CD14-positive monocyte (primary cell): Measurements from ENCODE around the gene LYRM4. TPM values are rescaled to one million over a fixed set of nuclear protein-coding genes. Genes with fewer than 3 reads are reported as not detected.

Experiments used
- DNase-seq, 3 donors: peaks; one replicate each; pipeline ENCODE4 v3.0.0-alpha.2; 2011 to 2022
- H2AFZ ChIP-seq: 2 replicates; pipeline ENCODE4 v1.6.0; 2012; ENCODE audit warnings: mild to moderate bottlenecking, low read depth, low read length, inconsistent platforms; ENCODE audit not compliant: insufficient read depth, poor library complexity, severe bottlenecking
- H3K27ac ChIP-seq, 2 donors: 1 replicate in 1 of 2; 2 replicates in 1 of 2; pipeline ENCODE4 v1.5.1; 2012 to 2013; ENCODE audit warnings: low read length in 2 of 2, control low read depth in 1 of 2, inconsistent platforms in 1 of 2, low read depth in 1 of 2, mild to moderate bottlenecking in 1 of 2
- H3K27me3 ChIP-seq, 2 donors: one replicate each; pipeline versions ENCODE4 v1.6.0 to v1.6.1; 2011 to 2013; ENCODE audit warnings: low read length in 2 of 2; ENCODE audit not compliant: control insufficient read depth in 2 of 2, insufficient read depth in 2 of 2
- H3K36me3 ChIP-seq, 2 donors: replicated peaks in 1 of 2; 1 replicate in 1 of 2; 2 replicates in 1 of 2; pipeline versions ENCODE4 v1.5.1 to v1.6.1; 2012 to 2013; ENCODE audit warnings: low read length in 2 of 2, control low read depth in 1 of 2, inconsistent platforms in 1 of 2, mild to moderate bottlenecking in 1 of 2; ENCODE audit not compliant: insufficient read depth in 2 of 2, control insufficient read depth in 1 of 2
- H3K4me1 ChIP-seq, 2 donors: 1 replicate in 1 of 2; 2 replicates in 1 of 2; pipeline versions ENCODE4 v1.5.1 to v1.6.1; 2012 to 2013; ENCODE audit warnings: low read length in 2 of 2, control low read depth in 1 of 2, inconsistent platforms in 1 of 2, mild to moderate bottlenecking in 1 of 2, moderate library complexity in 1 of 2; ENCODE audit not compliant: insufficient read depth in 2 of 2, control insufficient read depth in 1 of 2
- H3K4me2 ChIP-seq: replicated peaks from 2 replicates; pipeline ENCODE3; 2012; ENCODE audit warnings: low read length, moderate library complexity, mild to moderate bottlenecking; ENCODE audit not compliant: poor library complexity, severe bottlenecking; ENCODE audit errors: extremely low read depth
- H3K4me3 ChIP-seq, 3 experiments: fragments of 200-600 bp in 1 of 3; sonication (generic) in 1 of 3; replicated peaks in 1 of 3; 1 replicate in 2 of 3; 2 replicates in 1 of 3; pipeline ENCODE4 v1.5.1; 2011 to 2013; ENCODE audit warnings: low read length in 3 of 3, mild to moderate bottlenecking in 3 of 3, control low read depth in 2 of 3, low read depth in 2 of 3, inconsistent platforms in 1 of 3, moderate library complexity in 1 of 3
- H3K79me2 ChIP-seq: 2 replicates; pipeline ENCODE4 v1.6.0; 2012; ENCODE audit warnings: mild to moderate bottlenecking, control low read depth, inconsistent platforms, low read length, moderate library complexity; ENCODE audit not compliant: insufficient read depth
- H3K9ac ChIP-seq: 2 replicates; pipeline ENCODE4 v1.6.0; 2017; ENCODE audit warnings: low read length, mild to moderate bottlenecking; ENCODE audit not compliant: insufficient read depth, poor library complexity, severe bottlenecking
- H3K9me3 ChIP-seq, 2 donors: replicated peaks in 1 of 2; 1 replicate in 1 of 2; 2 replicates in 1 of 2; pipeline versions ENCODE4 v1.5.1 to v1.6.1; 2012 to 2013; ENCODE audit warnings: low read length in 2 of 2, control low read depth in 1 of 2; ENCODE audit not compliant: control insufficient read depth in 1 of 2, insufficient read depth in 1 of 2
- H4K20me1 ChIP-seq: 2 replicates; pipeline ENCODE4 v1.6.0; 2012; ENCODE audit warnings: mild to moderate bottlenecking, low read length, control low read depth, moderate library complexity; ENCODE audit not compliant: insufficient read depth
- H3K27ac Mint-ChIP-seq, 7 donors: one replicate each; pipeline ENCODE4 v1.8.0; 2020; ENCODE audit warnings: mild to moderate bottlenecking in 7 of 7, mixed read lengths in 7 of 7, moderate library complexity in 6 of 7, inconsistent platforms in 2 of 7
- H3K27me3 Mint-ChIP-seq, 3 donors: one replicate each; pipeline ENCODE4 v1.8.0; 2021 to 2022; ENCODE audit warnings: low read depth in 3 of 3, mild to moderate bottlenecking in 3 of 3, mixed read lengths in 3 of 3, moderate library complexity in 3 of 3, inconsistent platforms in 1 of 3
- H3K36me3 Mint-ChIP-seq, 2 donors: one replicate each; pipeline ENCODE4 v1.8.0; 2020; ENCODE audit warnings: mixed read lengths in 2 of 2, inconsistent platforms in 1 of 2, mild to moderate bottlenecking in 1 of 2
- H3K4me1 Mint-ChIP-seq: one replicate; pipeline ENCODE4 v1.8.0; 2020; ENCODE audit warnings: mild to moderate bottlenecking, mixed read lengths
- H3K4me3 Mint-ChIP-seq, 2 donors: one replicate each; pipeline ENCODE4 v1.8.0; 2020; ENCODE audit warnings: mild to moderate bottlenecking in 2 of 2, mixed read lengths in 2 of 2, moderate library complexity in 1 of 2
- H3K9me3 Mint-ChIP-seq, 7 donors: one replicate each; pipeline ENCODE4 v1.8.0; 2020 to 2022; ENCODE audit warnings: mixed read lengths in 7 of 7, mild to moderate bottlenecking in 6 of 7, moderate library complexity in 6 of 7, inconsistent platforms in 2 of 7
- WGBS: methylation state at CpG from one replicate; pipeline ENCODE4 v1.1.5; 2013; ENCODE audit warnings: missing lambda C conversion rate; ENCODE audit not compliant: insufficient coverage; 5-methylcytosine and 5-hydroxymethylcytosine counted together
- intact Hi-C, 2 donors: fragments of 100-400 bp; cut with micrococcal nuclease; formaldehyde crosslinking; loops; one replicate each; pipeline versions ENCODE4 v1.15.0 to v1.15.1; 2023
- polyA plus RNA-seq, 3 donors: library from polyadenylated mRNA; depleted of rRNA in 1 of 3; unstranded in 2 of 3; stranded (reverse) in 1 of 3; fragments of 300-500 nt in 2 of 3; fragments of >200 nt in 1 of 3; fragmentation: Illumina TruSeq in 2 of 3; gene quantifications; 1 replicate in 2 of 3; 2 replicates in 1 of 3; pipeline ENCODE4 v1.2.3, GENCODE V29; 2012 to 2021
- TF ChIP-seq, protein P1 (sequence below): fragments of 200-600 bp; IDR thresholded peaks from one replicate; pipeline ENCODE4 v1.8.0; 2022; ENCODE audit warnings: antibody characterized with exemption, mild to moderate bottlenecking

LYRM4 gene
- polyA plus RNA-seq, 3 donors, result 13.7 to 19.6 (median 18.1) TPM

DNA sequence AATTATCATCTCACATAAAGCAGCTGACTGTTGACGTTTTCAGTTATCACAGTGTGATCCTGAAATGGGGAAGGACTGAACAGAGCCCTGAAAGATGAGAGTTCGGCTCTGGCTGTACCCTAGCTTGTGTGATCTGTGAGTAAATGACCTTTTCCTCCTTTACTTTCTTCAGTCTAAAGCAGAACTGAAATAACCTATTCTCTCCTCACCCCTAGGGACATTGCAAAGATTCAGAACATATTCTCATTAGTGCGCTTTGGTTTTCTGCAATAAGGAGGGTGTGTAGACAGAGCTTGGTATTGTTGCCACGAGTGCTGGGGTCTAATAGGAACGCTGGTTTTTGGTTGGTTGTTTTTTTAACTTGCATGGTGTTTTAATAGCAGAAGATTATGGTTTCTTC lies 17.3 kb upstream of the LYRM4 start:
- no peaks in the 10 kb centered on the region for H3K9me3 ChIP-seq
- H3K4me1 Mint-ChIP-seq, result peaks cover 23% of the 10 kb centered on the region
- peaks cover 9% of the 10 kb centered on the region for H3K79me2 ChIP-seq
- no peaks in the 10 kb centered on the region for H3K27me3 Mint-ChIP-seq
- no peak overlapping the region for H3K4me3 ChIP-seq
- H3K4me3 Mint-ChIP-seq, result no peak overlapping the region
- no peak overlapping the region for H3K4me2 ChIP-seq
- H4K20me1 ChIP-seq, result no peaks in the 10 kb centered on the region
- H3K9ac ChIP-seq, result no peak overlapping the region
- no peak overlapping the region for H2AFZ ChIP-seq
- H3K9me3 Mint-ChIP-seq, result peaks cover 0 to 2% (median 0%) of the 10 kb centered on the region in 7 donors
- intact Hi-C loops, result no loop called here
- peak overlapping the region in 1 of 7 donors; percentile 26 for H3K27ac Mint-ChIP-seq
- H3K36me3 ChIP-seq, result no peaks in the 10 kb centered on the region
- TF ChIP-seq, protein P1, sequence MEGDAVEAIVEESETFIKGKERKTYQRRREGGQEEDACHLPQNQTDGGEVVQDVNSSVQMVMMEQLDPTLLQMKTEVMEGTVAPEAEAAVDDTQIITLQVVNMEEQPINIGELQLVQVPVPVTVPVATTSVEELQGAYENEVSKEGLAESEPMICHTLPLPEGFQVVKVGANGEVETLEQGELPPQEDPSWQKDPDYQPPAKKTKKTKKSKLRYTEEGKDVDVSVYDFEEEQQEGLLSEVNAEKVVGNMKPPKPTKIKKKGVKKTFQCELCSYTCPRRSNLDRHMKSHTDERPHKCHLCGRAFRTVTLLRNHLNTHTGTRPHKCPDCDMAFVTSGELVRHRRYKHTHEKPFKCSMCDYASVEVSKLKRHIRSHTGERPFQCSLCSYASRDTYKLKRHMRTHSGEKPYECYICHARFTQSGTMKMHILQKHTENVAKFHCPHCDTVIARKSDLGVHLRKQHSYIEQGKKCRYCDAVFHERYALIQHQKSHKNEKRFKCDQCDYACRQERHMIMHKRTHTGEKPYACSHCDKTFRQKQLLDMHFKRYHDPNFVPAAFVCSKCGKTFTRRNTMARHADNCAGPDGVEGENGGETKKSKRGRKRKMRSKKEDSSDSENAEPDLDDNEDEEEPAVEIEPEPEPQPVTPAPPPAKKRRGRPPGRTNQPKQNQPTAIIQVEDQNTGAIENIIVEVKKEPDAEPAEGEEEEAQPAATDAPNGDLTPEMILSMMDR, result no peak
- peaks cover 6 to 8% of the 10 kb centered on the region in 2 donors for H3K36me3 Mint-ChIP-seq
- no peak overlapping the region for H3K27ac ChIP-seq
- no peaks in the 10 kb centered on the region for H3K27me3 ChIP-seq
- 97% methylated on average over 3 of the region's 5 CpGs for WGBS
- DNase-seq, result no peak
- peaks cover 0 to 3% of the 10 kb centered on the region in 2 donors for H3K4me1 ChIP-seq

DNA sequence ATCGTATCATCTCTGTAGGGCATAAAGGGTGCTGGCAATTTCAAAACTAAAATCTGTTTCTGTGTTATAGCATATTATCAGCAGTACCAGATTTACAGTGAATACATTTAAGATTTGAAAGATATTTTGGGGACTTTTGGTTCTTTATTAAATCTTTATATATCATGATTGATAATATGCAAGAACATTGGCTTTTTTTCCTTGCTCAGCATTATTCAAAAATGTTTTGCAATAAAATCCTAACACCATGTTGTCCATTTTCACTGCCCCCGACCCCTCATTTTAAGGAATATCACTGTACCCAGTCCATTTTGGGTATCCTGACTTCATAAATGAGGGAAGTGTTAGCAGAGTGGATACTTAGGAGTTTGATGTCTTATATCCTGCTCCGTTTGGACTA lies 16.8 kb upstream of the LYRM4 start:
- Histone ChIP-seq H3K4me3 (no peak overlapping the region), H3K4me2 (no peak overlapping the region), H4K20me1 (no peaks in the 10 kb centered on the region), H3K4me1 (peaks cover 0 to 3% of the 10 kb centered on the region in 2 donors), H3K9ac (no peak overlapping the region), H3K9me3 (no peaks in the 10 kb centered on the region), H3K79me2 (peaks cover 9% of the 10 kb centered on the region), H3K27ac (no peak overlapping the region), H2AFZ (no peak overlapping the region), H3K36me3 (no peaks in the 10 kb centered on the region), H3K27me3 (no peaks in the 10 kb centered on the region)
- H3K27me3 Mint-ChIP-seq, result no peaks in the 10 kb centered on the region
- H3K27ac Mint-ChIP-seq, result no peak overlapping the region
- intact Hi-C loops, result no loop called here
- DNase-seq, result no peak
- H3K4me3 Mint-ChIP-seq, result no peak overlapping the region
- H3K36me3 Mint-ChIP-seq, result peaks cover 6 to 8% of the 10 kb centered on the region in 2 donors
- TF ChIP-seq, protein P1, result no peak
- peaks cover 0 to 2% (median 0%) of the 10 kb centered on the region in 7 donors for H3K9me3 Mint-ChIP-seq
- H3K4me1 Mint-ChIP-seq, result peaks cover 22% of the 10 kb centered on the region
- no CpG with 5 or more reads among the region's 3 CpGs for WGBS
